HL-60 (cell line): ENCODE results near the gene ACP4.

Source experiments
- DNase-seq, 2 experiments: peaks; one replicate each; pipeline ENCODE4 v3.0.0-alpha.2; 2010 to 2020; ENCODE audit warnings: low read depth in 1 of 2, low spot score in 1 of 2
- H3K27ac ChIP-seq: fragments of 250-450 bp; sonication (Bioruptor Pico); replicated peaks from 2 replicates; pipeline ENCODE4 v1.5.1; 2020; ENCODE audit warnings: mild to moderate bottlenecking, moderate library complexity
- H3K27me3 ChIP-seq: fragments of 250-450 bp; sonication (Bioruptor Pico); 2 replicates; pipeline ENCODE4 v1.5.1; 2021; ENCODE audit warnings: mild to moderate bottlenecking, moderate library complexity; ENCODE audit not compliant: insufficient read depth, poor library complexity, severe bottlenecking
- H3K4me3 ChIP-seq: replicated peaks from 2 replicates; pipeline ENCODE4 v1.5.1; 2011; ENCODE audit warnings: mild to moderate bottlenecking, control low read depth, low read length; ENCODE audit not compliant: insufficient read depth
- CTCF ChIP-seq: IDR thresholded peaks from one replicate; pipeline ENCODE4 v1.5.1; 2011; ENCODE audit warnings: low read length, control low read depth, inconsistent platforms; ENCODE audit not compliant: insufficient read depth
- GABPA ChIP-seq: IDR thresholded peaks from 2 replicates; pipeline ENCODE4 v1.6.1; 2012; ENCODE audit warnings: low read depth
- POLR2AphosphoS5 ChIP-seq: IDR thresholded peaks from 2 replicates; pipeline ENCODE4 v1.6.1; 2012; ENCODE audit warnings: low read depth
- REST ChIP-seq: IDR thresholded peaks from 2 replicates; pipeline ENCODE4 v1.6.1; 2012; ENCODE audit warnings: low read depth; ENCODE audit not compliant: insufficient replicate concordance
- SPI1 ChIP-seq: IDR thresholded peaks from 2 replicates; pipeline ENCODE4 v1.6.1; 2012; ENCODE audit warnings: low read depth, mild to moderate bottlenecking, borderline replicate concordance

The ACP4 gene

GRCh38 chr19:50821622-50822021 lies 31.4 kb downstream of the ACP4 start:
- Histone ChIP-seq H3K27ac (no peak overlapping the region), H3K4me3 (no peak overlapping the region), H3K27me3 (peaks cover 34% of the 10 kb centered on the region)
- DNase-seq: no peak
- TF ChIP-seq CTCF (no peak), GABPA (no peak), POLR2AphosphoS5 (no peak), REST (no peak), SPI1 (no peak)

GRCh38 chr19:50822661-50823208 lies 32.5 kb downstream of the ACP4 start:
- TF ChIP-seq REST (no peak), CTCF (no peak), POLR2AphosphoS5 (no peak), GABPA (no peak), SPI1 (no peak)
- Histone ChIP-seq H3K27ac (no peak overlapping the region), H3K27me3 (peaks cover 31% of the 10 kb centered on the region), H3K4me3 (no peak overlapping the region)
- no peak for DNase-seq

GRCh38 chr19:50823389-50824042 lies 33.3 kb downstream of the ACP4 start, which contains the start of gene KLK1:
Gene KLK1, minus strand, starts transcription at chr19:50823787. Its CDS starts 39 bp downstream, at chr19:50823748.
- TF ChIP-seq CTCF (no peak), POLR2AphosphoS5 (no peak), SPI1 (no peak), GABPA (no peak), REST (no peak)
- Histone ChIP-seq H3K4me3 (no peak within 1 kb of the TSS), H3K27me3 (peaks cover 26% of the 10 kb centered on the region), H3K27ac (no peak within 1 kb of the TSS)
- no peak for DNase-seq
